Naive thymus-derived CD8-positive, alpha-beta T cell (primary cell): ENCODE data around the gene PPIL6. TPM values are rescaled to one million over a fixed set of nuclear protein-coding genes. Genes with fewer than 3 reads are reported as not detected.

ENCODE experiments used
- ATAC-seq, 2 donors: fragments of 150-1000 bp; cut with Tn5 transposase in 1 of 2; sonication (Bioruptor Pico), chemical (Tn5 transposase) in 1 of 2; 1 replicate in 1 of 2; 2 replicates in 1 of 2; pipeline ENCODE4 v1.10.0; 2021; ENCODE audit warnings: mild to moderate bottlenecking in 2 of 2, moderate library complexity in 2 of 2
- POLR2A ChIA-PET: fragments of 350-600 bp; sonication (Branson Sonifier 250); formaldehyde crosslinking; loops from one replicate; lab custom pipeline; 2021; ENCODE audit warnings: antibody characterized with exemption; lab: Charles Lee
- DNase-seq, 10 donors: peaks; one replicate each; pipeline versions ENCODE4 v3.0.0 to v3.0.0-alpha.2; 2020 to 2022
- H3K27ac Mint-ChIP-seq, 10 donors: one replicate each; pipeline ENCODE4 v1.8.0; 2020 to 2022; ENCODE audit warnings: mild to moderate bottlenecking in 10 of 10, mixed read lengths in 10 of 10, moderate library complexity in 4 of 10, inconsistent platforms in 1 of 10
- H3K27me3 Mint-ChIP-seq, 5 donors: one replicate each; pipeline ENCODE4 v1.8.0; 2021 to 2022; ENCODE audit warnings: mixed read lengths in 5 of 5
- H3K36me3 Mint-ChIP-seq, 3 donors: one replicate each; pipeline ENCODE4 v1.8.0; 2020 to 2022; ENCODE audit warnings: mixed read lengths in 3 of 3, mild to moderate bottlenecking in 2 of 3, inconsistent platforms in 1 of 3
- H3K4me1 Mint-ChIP-seq, 4 donors: one replicate each; pipeline ENCODE4 v1.8.0; 2021 to 2022; ENCODE audit warnings: mixed read lengths in 4 of 4
- H3K4me3 Mint-ChIP-seq, 10 donors: one replicate each; pipeline ENCODE4 v1.8.0; 2020 to 2022; ENCODE audit warnings: mild to moderate bottlenecking in 10 of 10, mixed read lengths in 10 of 10, moderate library complexity in 6 of 10, inconsistent platforms in 1 of 10
- H3K9me3 Mint-ChIP-seq, 9 donors: one replicate each; pipeline ENCODE4 v1.8.0; 2020 to 2022; ENCODE audit warnings: mixed read lengths in 9 of 9, mild to moderate bottlenecking in 3 of 9, inconsistent platforms in 1 of 9, moderate library complexity in 1 of 9
- polyA plus RNA-seq, 3 donors: library from polyadenylated mRNA; unstranded; fragments of 300-500 nt; fragmentation: Illumina TruSeq; gene quantifications; one replicate each; pipeline ENCODE4 v1.2.3, GENCODE V29; 2021
- total RNA-seq, 8 experiments: library from RNA in 2 of 8; stranded (reverse) in 2 of 8; gene quantifications; one replicate each; pipeline ENCODE4 v1.2.3 and lab custom pipeline; 2021 to 2026

The PPIL6 gene
- total RNA-seq (1 to 10 TPM in 1 of 2 experiments, under 1 TPM in 1; 0.66 to 1.3 TPM), polyA plus RNA-seq (1 to 10 TPM in 1 of 3 donors, under 1 TPM in 2; 0.25 to 1.7 (median 0.63) TPM), total RNA-seq (lab: John Stamatoyannopoulos, UW) (0 to 1.8 (median 0.51) reads per million in 6 experiments)

- Mint-ChIP-seq H3K4me3 (peak within 1 kb of the TSS; percentile 89 to 97 (median 93)), H3K4me1 (peaks cover 20 to 32% (median 29%) of the 10 kb centered on the region in 4 donors), H3K27ac (peak within 1 kb of the TSS; percentile 78 to 98 (median 96)), H3K9me3 (no peaks in the 10 kb centered on the region), H3K27me3 (no peaks in the 10 kb centered on the region), H3K36me3 (peaks cover 0 to 6% (median 0%) of the 10 kb centered on the region in 3 donors)
- POLR2A ChIA-PET: interaction anchor here (0.6 to 6.8 kb wide), 12 partner anchors 13 to 950 kb away, joined by 3 to 131 read pairs (median 4); partner anchors contain the start of genes CD164, CEP57L1, MICAL1 and SESN1
- DNase-seq (peak; percentile 61 to 86 (median 78)), ATAC-seq (peak; percentile 78 to 79)
Observed at GRCh38 chr6:109440331-109441068, at the start of gene PPIL6, which contains the start of gene SMPD2. TSS of gene PPIL6 (minus strand) at chr6:109440628. CDS start at chr6:109440590, 38 bp downstream. TSS of gene SMPD2 (plus strand) at chr6:109440724. CDS start at chr6:109441122, 398 bp downstream.

DNA sequence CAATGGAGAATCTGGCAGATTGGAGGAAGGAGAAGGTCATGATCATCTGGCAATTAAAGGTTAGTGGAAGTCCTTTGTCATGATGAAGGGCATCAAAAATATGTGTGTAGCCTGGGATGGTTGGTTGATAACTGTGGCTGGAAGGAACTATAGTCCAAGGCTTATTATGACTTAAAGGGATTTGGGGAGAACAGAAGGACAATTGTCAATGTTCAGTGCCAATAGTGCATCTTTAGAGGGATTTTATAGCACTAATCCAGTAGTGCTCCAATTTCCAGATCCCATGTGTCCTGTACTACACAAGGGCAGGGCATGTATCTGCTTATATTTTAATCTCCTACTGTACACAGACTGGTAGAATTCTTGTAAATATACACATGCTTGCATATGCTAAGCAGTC lies 47.6 kb upstream of the PPIL6 start:
- Mint-ChIP-seq H3K36me3 (no peaks in the 10 kb centered on the region), H3K4me1 (peaks cover 17 to 28% (median 26%) of the 10 kb centered on the region in 4 donors), H3K4me3 (no peak overlapping the region), H3K27ac (no peak overlapping the region), H3K9me3 (no peaks in the 10 kb centered on the region), H3K27me3 (no peaks in the 10 kb centered on the region)
- DNase-seq (no peak), ATAC-seq (no peak)
- POLR2A ChIA-PET: interaction anchor here (0.6 to 0.7 kb wide), 2 partner anchors 11 to 1470 kb away, joined by 4 to 5 read pairs; partner anchors contain the start of gene GTF3C6

- no peak for DNase-seq
- H3K36me3 Mint-ChIP-seq: peaks cover 3 to 10% (median 4%) of the 10 kb centered on the region in 3 donors
- no peak overlapping the region for H3K4me3 Mint-ChIP-seq
- ATAC-seq: no peak
- no peaks in the 10 kb centered on the region for H3K27me3 Mint-ChIP-seq
- H3K27ac Mint-ChIP-seq: peak overlapping the region in 3 of 10 donors; percentile 71 to 81 (median 79)
- H3K9me3 Mint-ChIP-seq: no peaks in the 10 kb centered on the region
- H3K4me1 Mint-ChIP-seq: peaks cover 19 to 35% (median 30%) of the 10 kb centered on the region in 4 donors
- POLR2A ChIA-PET: interaction anchor here (0.7 kb wide), 1 partner anchor 32 kb away, joined by 5 read pairs; no protein-coding TSS in a partner anchor
Observed at GRCh38 chr6:109486068-109486467, 45.6 kb upstream of the PPIL6 start.

DNA sequence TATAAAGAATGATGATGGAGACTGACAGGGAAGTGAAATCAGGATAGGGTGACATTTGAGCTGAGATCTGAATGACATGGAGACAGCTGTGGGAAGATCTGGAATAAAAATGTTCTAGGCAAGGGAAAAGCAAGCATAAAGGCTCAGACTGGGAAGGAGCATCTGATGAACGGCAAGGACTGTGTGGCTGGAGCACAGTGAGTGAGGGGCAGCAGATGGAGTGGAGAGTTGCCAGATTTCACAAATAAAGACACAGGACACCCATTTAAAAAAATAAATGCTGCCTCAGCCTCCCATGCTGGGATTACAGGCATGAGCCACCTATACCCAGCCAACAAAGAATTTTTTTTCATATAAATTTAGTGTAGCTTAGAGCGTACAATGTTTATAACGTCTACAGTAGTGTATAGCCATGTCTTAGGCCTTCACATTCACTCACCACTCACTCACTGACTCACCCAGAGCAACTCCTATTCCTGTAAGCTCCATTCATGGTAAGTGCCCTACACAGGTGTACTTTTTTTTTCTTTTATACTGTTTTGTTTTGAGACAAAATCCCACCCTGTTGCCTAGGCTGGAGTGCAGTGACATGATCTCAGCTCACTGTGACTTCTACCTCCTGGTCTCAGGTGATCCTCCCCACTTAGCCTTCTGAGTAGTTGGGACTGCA lies 45.0 kb upstream of the PPIL6 start:
- ATAC-seq (no peak), DNase-seq (no peak)
- Mint-ChIP-seq H3K9me3 (no peaks in the 10 kb centered on the region), H3K4me1 (peaks cover 20 to 35% (median 32%) of the 10 kb centered on the region in 4 donors), H3K27me3 (no peaks in the 10 kb centered on the region), H3K36me3 (peaks cover 6 to 15% (median 8%) of the 10 kb centered on the region in 3 donors), H3K27ac (peak overlapping the region in 5 of 10 donors; percentile 15 to 81 (median 71)), H3K4me3 (no peak overlapping the region)
- POLR2A ChIA-PET: no interaction called here

DNA sequence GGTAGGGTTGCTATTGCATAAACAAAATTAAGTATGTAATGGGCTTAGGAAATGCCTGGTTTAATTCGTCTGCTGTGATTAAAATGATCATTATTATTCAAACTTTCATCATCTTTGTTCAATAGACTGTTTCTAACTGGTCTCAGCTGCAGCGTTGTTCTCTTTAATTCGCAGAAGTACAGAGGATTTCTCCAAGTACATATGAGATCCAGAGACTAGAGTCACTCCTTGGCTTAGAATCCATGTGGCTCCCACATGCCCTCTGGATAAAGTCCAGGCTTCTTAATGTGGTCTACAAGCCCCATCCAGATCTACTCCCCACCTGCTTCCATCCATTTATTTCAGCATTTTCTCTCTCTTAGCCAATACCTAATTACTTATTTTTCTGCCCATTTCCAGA lies 43.7 kb upstream of the PPIL6 start:
- POLR2A ChIA-PET: interaction anchor here (0.8 to 6.9 kb wide), 3 partner anchors 27 to 102 kb away, joined by 3 to 80 read pairs (median 3); partner anchors contain the start of genes CD164 and MICAL1
- ATAC-seq (no peak), DNase-seq (no peak)
- Mint-ChIP-seq H3K36me3 (peaks cover 9 to 27% (median 17%) of the 10 kb centered on the region in 3 donors), H3K9me3 (no peaks in the 10 kb centered on the region), H3K27ac (peak overlapping the region; percentile 67 to 93 (median 85)), H3K4me1 (peaks cover 25 to 46% (median 41%) of the 10 kb centered on the region in 4 donors), H3K4me3 (peak overlapping the region; percentile 71 to 93 (median 81)), H3K27me3 (no peaks in the 10 kb centered on the region)

GRCh38 chr6:109483735-109484057 lies 43.3 kb upstream of the PPIL6 start:
- no peak for DNase-seq
- H3K27me3 Mint-ChIP-seq: no peaks in the 10 kb centered on the region
- H3K27ac Mint-ChIP-seq: peak overlapping the region; percentile 67 to 93 (median 85)
- POLR2A ChIA-PET: interaction anchor here (1.1 to 6.9 kb wide), 2 partner anchors 27 to 101 kb away, joined by 3 to 80 read pairs; partner anchors contain the start of genes CD164 and MICAL1
- peaks cover 30 to 50% (median 45%) of the 10 kb centered on the region in 4 donors for H3K4me1 Mint-ChIP-seq
- peaks cover 14 to 31% (median 20%) of the 10 kb centered on the region in 3 donors for H3K36me3 Mint-ChIP-seq
- peak in 1 of 2 donors; percentile 33 for ATAC-seq
- H3K9me3 Mint-ChIP-seq: no peaks in the 10 kb centered on the region
- peak overlapping the region; percentile 71 to 93 (median 81) for H3K4me3 Mint-ChIP-seq

DNA sequence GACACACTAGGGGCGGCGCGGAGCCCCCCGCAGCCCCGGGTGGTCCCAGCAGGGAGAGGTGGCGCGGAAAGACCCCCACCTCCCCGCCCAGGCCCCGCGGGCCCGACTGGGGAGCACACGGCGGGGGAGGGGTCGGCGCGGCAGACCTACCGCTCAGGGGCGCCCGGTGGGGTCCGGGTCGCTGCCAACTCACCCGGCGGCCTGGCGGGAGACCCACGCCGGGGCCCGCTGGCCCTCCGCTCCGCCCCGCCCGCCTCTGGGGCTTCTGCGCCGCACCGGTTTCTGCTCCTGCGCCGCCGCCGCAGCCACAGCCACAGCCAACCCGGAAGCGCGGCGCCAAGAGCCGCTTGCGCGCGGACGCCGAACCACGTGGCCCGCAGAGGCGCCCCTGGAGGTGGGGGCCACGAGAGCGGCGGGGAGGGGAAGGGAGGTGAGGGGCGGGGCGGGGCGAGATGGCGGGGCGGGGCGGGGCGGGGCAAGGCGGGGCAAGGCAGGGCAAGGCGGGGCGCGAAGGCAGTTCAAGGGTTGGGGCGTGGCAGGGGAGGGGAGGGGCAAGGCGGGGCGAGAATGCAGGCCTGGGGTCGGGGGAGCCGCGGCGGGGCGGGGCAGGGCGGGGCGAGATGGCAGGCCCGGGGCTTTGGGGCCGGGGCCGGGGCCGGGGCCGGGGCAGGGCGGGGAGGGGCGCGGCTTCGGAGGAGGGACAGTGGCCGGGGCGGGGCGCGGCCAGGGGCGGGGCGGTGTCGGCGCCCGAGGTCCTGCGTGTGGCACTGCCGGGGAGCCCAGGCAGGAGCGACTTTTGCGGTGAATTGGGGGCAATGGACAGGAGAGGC lies 42.7 kb upstream of the PPIL6 start, which contains the start of gene ZBTB24:
TSS of gene ZBTB24 (minus strand) at position 315 of the 830 bp plus-strand sequence. CDS start 1,193 bp downstream, outside the sequence.
- H3K36me3 Mint-ChIP-seq: peaks cover 14 to 37% (median 25%) of the 10 kb centered on the region in 3 donors
- ATAC-seq (peak; percentile 86 to 87), DNase-seq (peak; percentile 79 to 94 (median 88))
- H3K27me3 Mint-ChIP-seq: no peaks in the 10 kb centered on the region
- H3K4me1 Mint-ChIP-seq: peaks cover 34 to 56% (median 51%) of the 10 kb centered on the region in 4 donors
- peak within 1 kb of the TSS; percentile 82 to 98 (median 94) for H3K4me3 Mint-ChIP-seq
- POLR2A ChIA-PET: interaction anchor here (0.7 to 6.9 kb wide), 12 partner anchors 8 to 208 kb away, joined by 3 to 80 read pairs (median 4); partner anchors contain the start of genes AK9, CD164, FIG4 and MICAL1
- peak within 1 kb of the TSS; percentile 88 to 95 (median 93) for H3K27ac Mint-ChIP-seq
- no peaks in the 10 kb centered on the region for H3K9me3 Mint-ChIP-seq

- POLR2A ChIA-PET: interaction anchor here (0.6 to 6.9 kb wide), 6 partner anchors 11 to 1751 kb away, joined by 3 to 80 read pairs (median 6); partner anchors contain the start of genes CD164, MICAL1, PPIL6 and SMPD2
- Mint-ChIP-seq H3K36me3 (peaks cover 17 to 55% (median 27%) of the 10 kb centered on the region in 3 donors), H3K27me3 (no peaks in the 10 kb centered on the region), H3K4me3 (peak overlapping the region; percentile 82 to 98 (median 94)), H3K4me1 (peaks cover 43 to 77% (median 70%) of the 10 kb centered on the region in 4 donors), H3K9me3 (no peaks in the 10 kb centered on the region), H3K27ac (peak overlapping the region; percentile 76 to 94 (median 90))
- DNase-seq (no peak), ATAC-seq (no peak)
Observed at GRCh38 chr6:109480993-109481480, 40.6 kb upstream of the PPIL6 start.

GRCh38 chr6:109478841-109479624 lies 38.6 kb upstream of the PPIL6 start:
- peak overlapping the region; percentile 70 to 97 (median 86) for H3K4me3 Mint-ChIP-seq
- POLR2A ChIA-PET: interaction anchor here (0.7 to 6.9 kb wide), 5 partner anchors 12 to 97 kb away, joined by 3 to 80 read pairs (median 6); partner anchors contain the start of genes CD164, MICAL1 and SMPD2
- ATAC-seq: no peak
- peak overlapping the region; percentile 40 to 93 (median 81) for H3K27ac Mint-ChIP-seq
- H3K9me3 Mint-ChIP-seq: no peaks in the 10 kb centered on the region
- peak in 2 of 10 donors; percentile 34 to 39 for DNase-seq
- no peaks in the 10 kb centered on the region for H3K27me3 Mint-ChIP-seq
- peaks cover 17 to 75% (median 36%) of the 10 kb centered on the region in 3 donors for H3K36me3 Mint-ChIP-seq
- peaks cover 41 to 82% (median 79%) of the 10 kb centered on the region in 4 donors for H3K4me1 Mint-ChIP-seq

GRCh38 chr6:109478222-109478805 lies 37.9 kb upstream of the PPIL6 start:
- Mint-ChIP-seq H3K36me3 (peaks cover 17 to 83% (median 40%) of the 10 kb centered on the region in 3 donors), H3K9me3 (no peaks in the 10 kb centered on the region), H3K4me3 (peak overlapping the region; percentile 70 to 97 (median 86)), H3K27ac (peak overlapping the region; percentile 40 to 93 (median 81)), H3K4me1 (peaks cover 40 to 81% (median 78%) of the 10 kb centered on the region in 4 donors), H3K27me3 (no peaks in the 10 kb centered on the region)
- DNase-seq (no peak), ATAC-seq (no peak)
- POLR2A ChIA-PET: interaction anchor here (0.8 to 6.9 kb wide), 2 partner anchors 21 to 37 kb away, joined by 3 to 80 read pairs; partner anchors contain the start of genes MICAL1 and SMPD2
